HS-5 (cell line): Measurements from ENCODE around the gene KIAA1191.
"Not testable (repeated sequence)": the region's sequence is repeated elsewhere in the genome, so short reads cannot be mapped to it uniquely, and the experiment has no call there.

ENCODE experiments used
- DNase-seq: peaks from one replicate; pipeline ENCODE4 v3.0.0-alpha.2; 2012; ENCODE audit warnings: low read depth

KIAA1191 gene

GRCh38 chr5:176317534-176318374, 43.8 kb downstream of the KIAA1191 start:
- DNase-seq: no peak

- not testable (repeated sequence) for DNase-seq
Measured at GRCh38 chr5:176305356-176305755, 56.2 kb downstream of the KIAA1191 start.
